ENCODE results near the gene RNF212.

Gene RNF212

DNA sequence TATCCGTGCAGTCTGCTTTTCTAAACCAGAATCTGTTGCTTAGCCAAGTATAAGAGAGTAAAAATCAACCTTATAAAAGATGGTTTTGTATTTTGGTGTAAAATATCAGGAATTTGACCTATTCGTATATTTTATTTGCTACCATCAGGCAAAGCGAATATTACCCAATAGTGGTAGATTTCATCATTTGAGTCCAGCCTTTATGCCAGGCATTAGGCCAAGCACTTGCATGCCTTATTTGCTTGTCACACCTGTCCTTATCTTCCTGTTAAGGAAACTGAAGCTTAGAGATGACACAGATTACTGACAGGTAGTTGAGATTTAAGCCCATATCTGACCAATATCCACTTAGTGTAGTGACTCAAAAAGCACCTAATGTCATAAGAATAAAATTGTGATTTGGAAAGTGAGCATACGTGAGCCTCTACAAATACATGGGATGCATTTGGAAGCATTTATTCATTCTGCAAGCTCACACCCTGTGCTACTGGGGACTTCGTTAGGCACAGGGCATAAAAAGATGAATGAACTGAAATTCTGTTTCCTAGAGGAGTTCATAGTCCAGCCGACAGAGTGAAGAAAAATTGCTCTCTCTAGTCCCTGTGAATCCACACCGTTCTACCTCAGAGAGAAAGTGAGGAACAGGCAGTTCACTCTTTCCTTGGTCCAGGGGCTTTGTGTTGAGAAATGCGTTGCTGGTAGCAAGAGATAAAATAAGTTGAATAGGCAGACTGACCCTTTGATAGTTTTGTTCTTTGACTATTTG is 2.3 kb upstream of the RNF212 start:
- DNase-seq = no peak

DNA sequence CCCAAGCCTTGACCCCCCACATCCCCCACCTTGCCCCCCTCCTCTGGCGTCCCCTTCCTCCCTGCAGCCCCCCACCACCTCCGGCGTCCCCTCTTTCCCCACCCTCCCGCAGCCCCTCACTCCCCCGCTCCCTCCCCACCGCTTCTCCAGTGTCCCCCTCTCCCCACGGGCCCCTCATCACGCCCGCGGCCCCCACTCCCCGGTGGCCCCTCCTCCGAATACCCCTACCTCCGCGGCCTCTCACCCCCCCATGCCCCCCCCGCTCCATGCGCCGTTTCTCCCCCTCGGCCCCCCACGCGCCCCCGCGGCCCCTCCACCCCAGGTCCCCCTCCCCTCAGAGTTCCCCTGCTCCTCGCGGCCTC is 562 bp downstream of the RNF212 start:
- no peak for DNase-seq

DNA sequence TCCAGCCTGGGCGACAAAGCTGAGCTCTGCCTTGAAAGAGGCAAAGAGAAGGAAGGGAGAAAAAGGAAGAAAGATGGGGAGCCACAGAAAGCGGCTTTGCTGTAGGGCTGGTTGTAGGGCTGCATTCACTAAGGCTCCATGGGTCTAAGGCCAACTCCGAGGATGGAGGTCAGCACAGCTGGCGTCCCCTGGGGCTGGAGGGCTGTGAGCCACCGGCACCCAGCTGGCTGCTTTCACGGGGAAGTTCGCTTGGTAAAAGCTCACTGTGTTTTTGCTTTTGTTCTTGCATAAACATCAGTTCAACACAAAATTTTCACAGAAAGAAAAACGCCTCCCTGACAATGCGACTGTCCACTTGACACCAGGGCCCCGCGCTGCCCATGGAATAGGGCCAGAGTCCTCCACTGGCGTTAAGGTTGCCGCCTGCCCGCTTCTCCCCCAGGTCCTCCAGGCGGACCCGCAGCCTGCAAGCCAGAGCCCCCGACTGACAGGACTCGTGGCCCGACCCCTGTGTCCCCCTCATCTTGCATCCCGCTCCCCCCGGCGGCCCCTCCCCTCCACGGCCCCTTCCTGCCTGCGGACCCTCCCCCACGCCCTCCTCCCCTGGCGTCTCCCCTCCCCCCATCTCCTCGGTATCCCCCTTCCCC is 1.1 kb downstream of the RNF212 start:
- no peak for DNase-seq

DNA sequence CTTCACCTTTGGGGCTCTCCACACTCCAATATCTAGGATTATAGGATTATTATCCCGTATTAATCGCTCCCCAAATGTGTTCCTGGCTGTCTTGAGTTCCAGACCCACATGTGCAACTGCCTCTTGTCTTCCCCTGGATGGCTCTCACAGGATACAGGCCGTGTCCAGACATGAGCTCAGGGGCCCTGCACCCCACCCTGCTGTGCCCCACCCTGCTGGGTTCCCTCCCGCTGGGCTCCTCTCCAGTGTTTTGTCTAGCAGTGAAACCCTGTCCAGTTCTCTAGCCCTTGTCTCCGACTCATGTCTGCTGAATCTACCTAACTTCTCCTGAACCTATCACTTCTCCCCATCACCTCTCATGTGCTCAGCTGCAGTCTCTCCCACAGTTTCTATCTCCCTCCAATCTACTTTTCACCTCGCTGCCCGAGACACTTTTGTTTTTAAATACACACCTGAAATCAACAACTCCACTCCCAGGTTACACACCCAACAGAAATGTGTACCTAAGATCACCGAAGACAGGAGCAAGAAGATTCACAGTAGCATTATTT is 2.0 kb downstream of the RNF212 start:
- no peak for DNase-seq

DNA sequence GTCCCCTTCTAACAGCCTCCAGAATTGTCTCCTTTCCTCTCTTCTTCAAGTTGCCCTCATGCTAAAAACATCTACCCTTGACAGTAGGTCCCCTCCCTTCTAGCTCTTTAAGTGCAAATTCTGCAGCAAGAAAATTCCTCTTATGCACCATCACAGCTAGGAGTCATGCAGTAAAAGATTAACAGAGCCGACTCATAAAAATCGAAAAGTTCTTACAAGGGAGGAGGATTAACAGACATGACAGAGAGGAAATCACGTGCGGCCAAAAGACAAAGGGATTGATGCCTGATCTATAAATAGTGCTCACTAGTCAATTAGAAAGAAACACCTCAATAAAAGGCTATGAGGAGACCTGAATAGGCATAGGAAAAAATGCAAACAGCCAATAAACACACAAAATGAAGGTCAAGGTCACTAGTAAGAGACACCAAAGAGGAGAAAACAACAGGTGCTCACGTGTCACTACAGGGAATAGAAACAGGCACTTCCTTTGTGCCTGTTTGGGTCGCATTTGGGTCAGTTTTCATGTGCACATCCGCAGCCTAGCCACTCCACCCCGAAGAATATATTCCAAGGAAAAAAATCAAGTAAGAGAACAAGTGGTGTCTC is 3.4 kb downstream of the RNF212 start:
- DNase-seq = no peak

DNA sequence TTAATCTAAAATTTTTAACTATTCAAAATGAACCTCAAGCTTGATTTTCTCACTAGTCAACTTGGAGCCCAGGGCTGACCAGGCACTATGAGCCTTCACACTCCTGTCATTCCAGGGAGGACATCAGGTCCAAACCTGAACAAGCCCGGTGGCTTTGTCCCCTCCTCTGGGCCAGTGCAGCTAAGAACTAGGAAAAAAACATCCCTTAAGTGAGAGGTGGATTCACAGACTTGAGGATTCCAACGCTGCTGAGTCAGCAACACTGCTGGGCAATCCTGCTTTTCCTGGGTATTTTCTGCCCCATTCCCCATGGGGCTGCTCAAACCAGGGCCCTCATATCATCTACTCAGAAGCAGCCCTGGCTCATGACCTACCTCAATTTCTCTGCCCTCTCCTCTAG is 4.0 kb downstream of the RNF212 start:
- no peak for DNase-seq

DNA sequence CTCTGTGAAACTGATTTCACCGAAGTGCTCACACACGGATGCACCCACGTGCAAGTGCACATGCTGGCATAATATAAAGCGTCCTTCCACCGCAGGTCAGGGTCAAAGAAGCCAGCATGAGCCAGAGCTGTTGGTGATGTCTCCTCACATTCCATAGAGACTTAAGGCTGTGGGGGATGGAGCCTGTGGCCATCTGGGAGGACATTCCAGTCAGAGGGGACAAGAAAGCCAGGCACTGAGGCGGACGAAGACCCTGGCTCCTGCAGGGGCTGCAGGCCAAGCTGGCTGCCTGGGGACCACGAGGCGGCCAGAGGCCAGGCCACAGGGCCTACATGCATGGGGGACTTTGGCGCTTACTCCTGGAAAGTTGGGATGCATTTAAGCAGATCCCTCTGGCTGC is 7.7 kb downstream of the RNF212 start:
- DNase-seq = no peak

DNA sequence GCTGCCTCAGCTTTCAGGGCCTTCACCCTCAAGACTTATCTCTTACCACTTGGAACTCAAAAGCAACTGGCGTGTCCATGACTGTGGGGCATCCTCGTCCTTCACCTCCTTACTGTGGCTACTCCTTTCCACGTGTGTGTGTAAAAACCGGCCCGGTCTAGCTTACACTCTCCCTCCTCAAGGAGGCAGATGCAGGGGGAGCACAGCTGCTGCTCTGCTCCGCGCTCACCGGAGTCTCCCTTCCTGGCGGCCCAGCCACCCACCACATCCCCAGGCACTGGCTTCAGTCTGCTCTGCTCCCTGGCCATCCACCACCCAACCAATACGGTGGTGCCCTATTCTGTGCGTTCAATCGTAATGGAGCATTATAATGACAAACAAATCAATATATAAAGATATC is 8.3 kb downstream of the RNF212 start:
- DNase-seq = no peak

DNA sequence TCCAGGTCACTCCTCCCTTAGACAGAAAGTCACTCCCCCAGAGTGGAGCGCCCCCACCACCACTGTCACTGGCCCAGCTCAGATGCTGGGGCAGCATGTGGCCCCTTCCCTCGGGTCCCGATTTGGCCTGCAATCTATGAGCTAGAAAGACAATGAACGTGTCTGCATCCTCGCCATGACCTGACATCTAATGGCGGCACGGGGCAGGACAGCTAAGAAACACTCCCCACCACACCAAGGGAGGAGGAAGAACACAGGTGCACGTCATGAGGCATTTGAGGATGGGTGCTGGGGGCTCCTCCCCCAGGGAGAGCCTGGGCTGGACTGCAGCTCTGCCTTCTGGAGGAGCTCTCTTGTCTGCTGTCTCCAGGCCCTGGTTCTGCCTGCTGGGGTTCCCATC is 8.7 kb downstream of the RNF212 start:
- DNase-seq = no peak

DNA sequence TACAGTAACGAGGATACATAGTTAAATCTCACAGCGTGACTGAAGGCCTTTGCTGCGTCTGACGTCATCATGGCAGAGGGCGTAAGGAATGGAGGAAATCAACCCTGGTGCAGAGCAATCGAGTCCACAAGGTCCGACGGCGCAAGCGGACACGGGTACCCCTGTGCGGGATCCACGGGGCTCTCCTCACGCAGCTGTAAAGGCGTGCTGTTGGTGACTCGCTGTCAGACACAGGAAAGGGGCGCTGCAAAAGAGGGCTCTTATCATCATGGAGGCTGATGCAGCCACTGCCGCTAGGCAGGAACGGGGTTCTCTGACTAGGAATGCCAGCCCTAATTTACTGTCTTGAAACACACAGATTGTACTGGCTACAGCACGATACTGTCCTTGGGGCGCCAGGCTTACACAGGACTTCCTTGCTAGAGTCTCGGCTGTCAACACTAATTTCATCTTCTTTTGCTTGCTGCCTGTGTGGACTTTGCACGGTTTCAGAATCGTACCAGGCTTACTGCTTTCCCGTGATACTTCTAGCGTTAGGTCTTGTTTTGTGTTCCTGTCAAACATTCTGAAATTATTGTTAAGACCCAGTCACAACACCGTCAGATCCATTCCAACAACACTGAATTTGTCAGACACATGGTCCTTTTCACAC is 13.6 kb downstream of the RNF212 start:
- no peak for DNase-seq

DNA sequence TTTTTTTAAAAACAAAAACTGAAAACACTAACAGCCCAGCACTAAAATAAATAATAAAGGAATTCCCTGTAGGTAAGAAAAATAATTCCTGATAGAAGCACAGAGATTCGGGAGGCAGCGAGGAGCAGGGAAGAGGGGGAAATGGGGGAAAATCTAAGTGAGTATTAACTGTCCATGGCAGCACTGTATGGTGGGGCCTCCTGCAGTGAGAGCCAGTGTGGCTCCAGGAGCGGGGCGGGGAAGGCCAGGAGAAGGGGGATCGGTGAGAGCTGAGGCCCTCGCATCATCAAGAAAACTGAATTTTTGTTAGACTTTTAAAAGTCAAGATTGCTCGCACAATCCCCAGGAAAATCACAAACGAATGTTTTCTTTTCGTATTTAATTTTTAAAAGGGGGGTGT is 14.1 kb downstream of the RNF212 start:
- DNase-seq = no peak

DNA sequence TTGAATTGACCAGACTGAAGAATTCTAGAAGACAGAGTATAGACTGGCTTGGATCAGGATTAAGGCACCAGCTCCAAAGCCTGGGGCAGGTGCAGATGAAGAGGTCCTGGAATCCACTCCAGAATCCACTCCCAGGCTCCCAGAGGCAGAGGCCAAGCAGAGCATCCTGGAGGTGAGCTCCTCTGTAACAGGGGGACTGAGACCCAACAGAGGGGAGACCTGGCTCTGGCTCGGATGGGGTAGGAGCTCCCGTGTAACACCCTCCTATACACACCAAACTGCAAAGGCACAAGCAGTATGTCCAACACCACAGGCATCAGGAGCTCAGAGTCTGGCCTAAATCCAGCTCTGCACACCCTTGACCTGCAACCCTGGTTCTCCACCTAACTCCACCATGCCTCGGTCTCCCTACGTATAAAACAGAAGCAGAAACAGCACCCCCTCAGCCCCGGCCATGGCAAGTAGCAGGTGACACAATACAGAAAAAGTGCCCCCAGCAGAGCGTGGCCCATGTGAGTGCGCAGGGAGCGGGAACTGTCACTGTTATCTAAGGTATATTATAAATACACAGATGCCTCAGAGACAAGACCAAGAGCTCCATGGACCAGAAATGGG is 14.9 kb downstream of the RNF212 start:
- DNase-seq = no peak

DNA sequence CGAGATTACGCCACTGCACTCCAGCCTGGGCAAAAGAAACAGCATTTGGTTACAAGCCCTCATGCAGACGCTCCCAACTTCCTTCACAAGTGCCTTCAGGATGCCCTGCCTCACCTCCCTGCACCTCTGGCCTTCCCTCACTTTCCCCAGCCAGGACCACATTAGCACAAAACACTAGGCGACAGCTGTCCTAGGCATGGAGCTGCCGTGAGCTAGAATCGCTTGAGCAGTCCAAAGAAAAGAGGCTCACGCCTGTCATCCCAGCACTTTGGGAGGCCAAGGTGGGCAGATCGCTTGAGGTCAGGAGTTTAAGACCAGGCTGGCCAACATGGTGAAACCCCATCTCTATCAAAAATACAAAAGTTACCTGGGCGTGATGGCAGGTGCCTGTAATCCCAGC is 15.8 kb downstream of the RNF212 start:
- no peak for DNase-seq

DNA sequence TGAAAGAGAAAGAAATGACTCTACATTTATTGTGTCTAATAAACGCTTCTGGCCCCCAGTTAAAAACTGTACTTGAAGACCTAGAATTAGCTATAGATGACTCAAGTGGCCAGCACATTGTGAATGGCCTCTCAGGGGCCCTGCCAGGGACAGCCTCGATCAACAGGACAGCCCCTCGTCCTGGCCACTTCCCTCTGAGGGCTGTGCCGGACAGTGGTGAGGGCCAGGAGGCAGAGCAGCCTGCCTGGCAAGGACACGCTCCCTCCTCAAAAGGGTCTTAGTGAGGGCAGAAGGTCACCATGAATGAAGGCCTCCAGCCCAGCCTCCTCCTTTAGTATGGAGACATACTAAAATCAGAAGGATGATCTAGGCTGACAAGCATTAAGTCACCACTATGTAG is 16.5 kb downstream of the RNF212 start:
- no peak for DNase-seq

DNA sequence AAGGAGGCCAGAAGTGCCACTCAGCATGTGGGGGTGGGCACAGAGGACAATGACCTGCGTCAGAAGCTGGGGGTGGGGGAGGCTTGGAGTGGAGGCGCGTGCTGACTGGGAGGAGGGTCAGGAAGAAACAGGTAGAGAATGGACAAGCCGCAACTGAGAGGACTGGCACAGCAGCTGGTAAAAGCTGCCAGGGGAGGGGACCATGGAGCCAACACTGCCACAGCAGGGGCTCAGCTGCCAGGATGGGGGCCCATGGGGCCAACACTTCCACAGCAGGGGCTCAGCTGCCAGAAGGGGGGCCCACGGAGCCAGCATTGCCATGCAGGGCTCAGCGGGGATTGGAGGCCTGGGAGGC is 19.1 kb downstream of the RNF212 start:
- no peak for DNase-seq

DNA sequence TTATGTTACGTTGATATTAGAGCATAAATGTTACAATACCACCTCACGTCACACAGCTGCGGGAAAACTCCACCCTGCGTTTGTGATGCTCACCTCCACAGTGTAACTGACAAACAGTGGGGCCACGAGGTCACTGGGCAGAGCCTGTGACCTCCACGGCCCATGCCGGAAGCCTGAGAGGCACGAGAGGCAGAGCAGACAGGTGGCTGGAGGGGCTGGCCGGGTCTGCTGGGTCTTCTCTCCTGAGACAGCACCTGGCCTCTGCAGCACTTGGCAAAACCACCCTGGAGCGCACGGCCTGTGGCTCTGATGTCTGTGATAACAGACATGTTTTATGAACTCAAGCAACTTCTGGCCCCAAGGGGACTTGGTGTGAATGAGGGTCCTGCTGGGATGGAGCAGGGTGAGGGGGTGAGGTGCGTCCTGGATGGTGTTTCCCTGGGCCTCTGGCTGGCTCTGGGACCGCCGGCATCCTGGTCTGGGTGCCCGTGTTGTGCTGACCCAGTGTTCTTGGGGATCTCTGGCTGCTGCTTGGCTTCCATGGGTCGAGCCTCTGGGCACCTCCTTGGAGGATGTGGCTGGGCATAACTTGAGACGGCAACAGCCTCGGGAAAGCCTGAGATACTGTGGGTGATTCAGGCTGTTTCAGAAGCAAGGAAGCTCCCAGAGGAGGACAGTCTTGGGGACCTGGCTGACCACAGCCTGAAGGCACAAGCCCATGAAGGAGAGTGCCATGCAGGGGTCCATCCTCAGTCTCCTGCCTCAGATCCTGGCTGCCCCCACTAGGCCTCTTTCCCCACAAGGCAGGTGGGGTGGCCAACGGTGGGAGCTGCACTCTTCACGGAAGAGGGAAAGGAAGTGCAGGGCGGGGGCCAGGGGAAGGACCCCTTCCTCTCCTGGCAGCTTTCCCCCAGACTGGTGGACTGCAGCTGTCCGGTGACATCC is 19.7 kb downstream of the RNF212 start:
- DNase-seq = no peak

DNA sequence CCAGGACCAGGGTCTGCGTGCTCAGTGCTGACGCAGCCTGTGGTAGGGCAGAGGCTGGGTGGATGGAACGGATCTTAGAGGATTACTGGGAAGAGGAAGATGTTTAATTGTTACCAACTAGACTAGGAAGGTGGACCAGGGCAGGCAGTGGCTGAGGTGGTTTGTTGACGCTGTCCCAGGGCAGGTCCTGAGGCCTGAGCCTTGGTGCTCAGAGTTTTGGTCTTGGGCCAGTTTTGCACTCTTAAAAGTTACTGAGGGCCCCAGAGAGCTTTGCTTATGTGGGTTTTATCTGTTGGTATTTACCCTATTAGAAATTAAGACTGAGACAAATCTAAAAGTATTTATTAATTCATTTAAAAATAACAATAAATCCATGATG is 20.4 kb downstream of the RNF212 start:
- no peak for DNase-seq

DNA sequence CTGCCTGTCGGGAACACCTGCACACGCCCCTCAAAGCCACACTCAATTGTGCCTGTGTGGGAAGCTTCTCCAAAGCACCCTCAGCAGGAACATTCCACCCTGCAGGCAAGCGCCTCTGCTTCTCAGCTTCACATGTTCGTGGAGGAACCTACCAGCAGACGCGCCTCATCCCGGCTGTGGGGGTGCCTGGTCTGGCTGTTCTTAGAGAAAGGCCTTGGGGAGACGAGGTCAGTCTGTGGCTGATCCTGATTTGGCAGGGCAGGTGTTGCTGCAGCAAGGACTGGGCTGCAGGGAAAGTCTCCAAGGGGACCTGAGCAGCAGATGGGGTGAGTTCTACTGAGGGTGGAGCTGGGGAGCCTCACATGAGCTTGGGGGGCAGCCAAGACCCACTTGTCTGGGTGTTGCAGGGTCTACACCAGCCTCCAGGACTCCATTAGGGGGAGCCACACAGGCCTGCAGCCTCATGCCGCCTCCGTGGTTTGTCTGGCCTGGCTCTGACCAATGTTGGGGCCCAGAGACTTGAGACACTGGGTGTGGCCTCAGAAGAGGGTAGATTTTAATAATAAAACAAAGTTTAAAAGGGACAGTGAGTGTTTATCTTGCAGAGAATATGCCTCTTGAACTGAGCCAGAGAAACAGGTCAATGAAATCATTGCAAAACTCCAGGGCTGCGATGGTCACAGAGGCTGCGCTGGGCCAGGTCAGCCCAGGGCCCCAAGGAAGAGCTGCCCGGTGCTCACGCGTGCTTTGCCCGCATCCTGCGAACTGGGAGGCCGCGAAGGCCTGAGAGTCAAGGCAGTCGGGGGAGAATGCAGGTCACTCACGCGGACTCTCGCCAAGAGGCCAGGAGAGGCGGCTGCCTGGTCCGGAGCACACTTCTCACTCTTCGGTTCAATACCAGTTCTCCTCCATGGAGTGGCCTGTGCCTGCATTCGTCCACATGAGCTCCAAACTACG is 21.1 kb downstream of the RNF212 start:
- no peak for DNase-seq

DNA sequence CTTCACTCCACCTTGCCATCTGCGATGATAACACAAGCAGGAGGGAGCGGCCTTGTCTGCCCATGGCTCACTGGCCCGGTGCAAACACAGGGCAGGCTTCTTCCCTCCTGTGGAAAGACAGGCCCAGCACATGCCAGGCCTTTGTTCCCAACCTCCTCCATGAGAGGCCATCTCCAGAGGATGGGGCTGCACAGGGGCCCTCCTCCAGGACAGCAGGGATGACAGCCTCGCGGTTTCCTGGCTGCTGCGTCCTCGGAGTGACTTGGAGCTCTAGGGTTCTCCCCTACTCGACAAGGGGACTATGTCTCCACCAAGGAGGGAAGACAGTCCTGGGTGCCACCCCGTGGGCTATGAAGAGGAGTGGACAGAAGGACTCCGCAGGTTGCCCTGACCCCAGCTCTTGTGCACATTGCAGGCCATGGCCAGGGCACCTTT is 21.8 kb downstream of the RNF212 start:
- DNase-seq = no peak

DNA sequence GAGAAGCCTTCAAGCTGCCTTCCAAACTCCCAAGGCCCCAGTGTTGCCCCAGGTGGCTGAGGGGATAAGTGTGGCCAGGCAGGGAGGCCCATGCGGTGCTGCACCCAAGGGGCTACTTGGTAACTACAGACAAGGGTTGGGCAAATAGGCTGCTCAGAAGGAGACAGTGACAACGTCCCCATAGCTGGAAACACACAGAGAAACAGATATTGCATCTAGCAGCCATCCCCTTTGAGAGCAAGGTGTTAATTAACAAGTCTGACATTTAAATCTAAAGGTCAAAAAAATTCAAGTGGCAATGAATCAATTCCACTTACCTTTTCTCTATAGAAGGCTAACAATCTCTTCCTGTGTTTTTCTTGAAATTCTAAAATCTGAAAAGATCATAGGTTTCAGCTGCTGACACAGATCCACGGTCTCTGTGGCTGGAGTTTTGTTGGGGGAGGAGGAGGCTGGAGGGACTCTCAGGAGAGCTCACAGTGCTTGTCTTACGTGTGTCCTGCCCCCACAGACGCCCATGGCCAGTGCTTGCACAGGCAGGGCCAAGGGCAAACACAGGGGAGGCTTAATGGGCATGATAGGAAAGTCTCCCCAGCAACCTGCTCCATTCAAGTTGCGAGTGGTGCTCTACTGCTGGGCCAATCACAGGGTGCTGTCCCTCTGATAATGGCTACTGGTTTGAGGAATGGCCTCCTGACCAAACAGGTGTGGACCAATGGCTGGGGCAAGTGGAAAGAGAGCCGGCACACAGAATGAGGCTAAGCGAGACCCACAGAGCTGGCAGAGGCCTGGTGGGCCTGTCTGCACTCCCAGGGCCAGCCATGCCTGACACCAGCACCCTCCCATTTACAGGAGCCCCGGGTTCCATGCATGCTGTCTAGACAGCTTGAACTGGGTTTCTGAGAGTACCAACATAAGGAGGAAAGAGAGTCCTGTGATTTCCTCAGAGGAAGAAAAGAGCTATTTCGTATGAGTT is 22.6 kb downstream of the RNF212 start:
- no peak for DNase-seq

All from midbrain (tissue), 1 donor.